K562 (cell line): ENCODE results near the gene LRMDA. TPM values are rescaled to one million over a fixed set of nuclear protein-coding genes. Genes with fewer than 3 reads are reported as not detected.

ENCODE experiments used
- ARID1B ChIP-seq: fragments of 450-650 bp; IDR thresholded peaks from 2 replicates; pipeline ENCODE4 v1.6.1; 2016; ENCODE audit warnings: antibody characterized with exemption, mild to moderate bottlenecking, inconsistent platforms
- ETV6 ChIP-seq, 3 experiments: fragments of 150-350 bp in 1 of 3; sonication (generic) in 1 of 3; formaldehyde crosslinking in 1 of 3; IDR thresholded peaks; 2 replicates each; pipeline versions ENCODE4 v1.6.1 to v1.8.0; 2014 to 2022; ENCODE audit warnings: borderline replicate concordance in 2 of 3, low read depth in 2 of 3, antibody characterized with exemption in 1 of 3, low read length in 1 of 3, mild to moderate bottlenecking in 1 of 3, missing genetic modification reagents in 1 of 3
- FOXA3 ChIP-seq, 2 experiments: fragments of 450-650 bp in 1 of 2; sonication (generic) in 1 of 2; formaldehyde crosslinking; IDR thresholded peaks in 1 of 2; conservative IDR thresholded peaks in 1 of 2; 2 replicates each; pipeline versions ENCODE4 v1.4.0 to v1.8.0; 2020 to 2022; ENCODE audit warnings: mild to moderate bottlenecking in 2 of 2, missing genetic modification reagents in 1 of 2
- NR1H2 ChIP-seq: sonication (generic); formaldehyde crosslinking; IDR thresholded peaks from 2 replicates; pipeline ENCODE4 v1.4.0; 2020; ENCODE audit warnings: mild to moderate bottlenecking, missing genetic modification reagents
- SOX6 ChIP-seq: fragments of 450-650 bp; IDR thresholded peaks from 2 replicates; pipeline ENCODE4 v1.6.1; 2014; ENCODE audit warnings: mild to moderate bottlenecking
- ZNF217 ChIP-seq: sonication (generic); formaldehyde crosslinking; IDR thresholded peaks from 2 replicates; pipeline ENCODE4 v1.8.0; 2022; ENCODE audit warnings: mild to moderate bottlenecking, missing genetic modification reagents
- polyA plus RNA-seq, 8 experiments: library from polyadenylated mRNA; depleted of rRNA in 4 of 8; stranded (reverse) in 5 of 8; unstranded in 3 of 8; fragments of >200 nt; fragmentation: Nextera tagmentation in 2 of 8; fragmentation: Illumina TruSeq in 1 of 8; extraction: Ambion mirVana in 2 of 8; extraction: Trizol in 1 of 8; gene quantifications; 2 replicates each; pipeline versions ENCODE4 v1.2.1 to v1.2.3, GENCODE V29; 2011 to 2014; ENCODE audit warnings: inconsistent platforms in 1 of 8, missing spikeins in 1 of 8
- total RNA-seq, 7 experiments: library from RNA; depleted of rRNA in 6 of 7; stranded (reverse); fragments of >200 nt in 6 of 7; fragmentation: Illumina TruSeq in 2 of 7; extraction: Trizol in 2 of 7; gene quantifications; 2 replicates each; pipeline versions ENCODE4 v1.2.1 to v1.2.3, GENCODE V29; 2011 to 2021; ENCODE audit warnings: low replicate concordance in 1 of 7
- TF ChIP-seq, protein P1 (sequence below): fragments of 200-800 bp; sonication (Bioruptor generic); IDR thresholded peaks from 2 replicates; pipeline ENCODE4 v1.6.1; 2017; ENCODE audit warnings: missing genetic modification characterization, missing compliant biosample characterization
- TF ChIP-seq, protein P2 (sequence below), 2 experiments: IDR thresholded peaks in 1 of 2; conservative IDR thresholded peaks in 1 of 2; 2 replicates each; pipeline ENCODE4 v1.6.1; 2016; ENCODE audit warnings: low read depth in 2 of 2, mild to moderate bottlenecking in 1 of 2, missing compliant biosample characterization in 1 of 2, missing genetic modification characterization in 1 of 2, moderate library complexity in 1 of 2
- TF ChIP-seq, protein P3 (sequence below): fragments of 250-450 bp; sonication (Bioruptor Pico); IDR thresholded peaks from 2 replicates; pipeline ENCODE4 v1.4.0; 2020
- TF ChIP-seq, protein P4 (sequence below): fragments of 450-650 bp; IDR thresholded peaks from 2 replicates; pipeline ENCODE4 v1.6.1; 2017; ENCODE audit warnings: mild to moderate bottlenecking, moderate library complexity
- TF ChIP-seq, protein P5 (sequence below): fragments of 450-650 bp; formaldehyde crosslinking; IDR thresholded peaks from 2 replicates; pipeline ENCODE4 v1.4.0; 2022; ENCODE audit warnings: missing genetic modification characterization

Gene LRMDA
- total and polyA plus RNA-seq, 9 of the 15 experiments (the other 6 are each of a cell fraction or from before 2014, with no cell fraction given) = 0.25 TPM; not detected in 8

DNA sequence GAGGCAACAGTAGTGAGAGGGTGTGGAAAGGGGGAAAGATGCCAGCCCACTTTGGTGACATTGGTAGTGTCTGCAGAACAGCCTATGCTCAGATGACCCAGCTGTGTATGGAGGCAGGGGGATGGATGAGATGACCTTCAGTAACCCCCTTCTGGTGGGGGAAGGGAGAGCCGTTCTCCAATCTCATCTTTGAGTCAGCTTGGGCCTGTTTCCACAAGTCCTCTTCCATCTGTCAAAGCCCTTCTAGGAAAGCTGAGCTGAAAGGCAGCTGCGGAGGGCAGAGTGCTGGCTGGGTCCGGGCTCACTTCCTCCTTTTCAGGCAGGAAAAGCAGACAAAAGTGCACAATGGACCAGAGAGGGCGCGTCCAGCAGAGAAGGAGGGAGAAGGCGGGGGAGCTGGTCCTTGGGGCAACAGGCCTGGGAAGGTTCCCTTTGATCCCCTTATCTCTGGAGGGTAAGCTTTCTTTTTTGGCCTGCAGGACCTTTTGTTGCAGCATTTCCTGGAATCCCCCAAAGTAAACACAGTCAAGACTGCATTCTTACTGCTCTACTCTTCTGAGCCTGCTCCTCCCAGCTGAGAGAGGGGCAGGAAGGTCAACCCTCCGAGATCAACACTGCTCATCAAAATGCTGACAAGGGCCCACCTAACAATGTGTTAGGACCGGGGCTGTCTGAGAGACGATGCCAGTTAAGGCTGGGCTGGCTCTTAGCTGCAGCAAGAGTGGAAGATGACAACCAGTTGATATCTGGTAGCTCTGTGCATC, 1.2 kb upstream of the LRMDA start (continued):
- TF ChIP-seq, protein P1, sequence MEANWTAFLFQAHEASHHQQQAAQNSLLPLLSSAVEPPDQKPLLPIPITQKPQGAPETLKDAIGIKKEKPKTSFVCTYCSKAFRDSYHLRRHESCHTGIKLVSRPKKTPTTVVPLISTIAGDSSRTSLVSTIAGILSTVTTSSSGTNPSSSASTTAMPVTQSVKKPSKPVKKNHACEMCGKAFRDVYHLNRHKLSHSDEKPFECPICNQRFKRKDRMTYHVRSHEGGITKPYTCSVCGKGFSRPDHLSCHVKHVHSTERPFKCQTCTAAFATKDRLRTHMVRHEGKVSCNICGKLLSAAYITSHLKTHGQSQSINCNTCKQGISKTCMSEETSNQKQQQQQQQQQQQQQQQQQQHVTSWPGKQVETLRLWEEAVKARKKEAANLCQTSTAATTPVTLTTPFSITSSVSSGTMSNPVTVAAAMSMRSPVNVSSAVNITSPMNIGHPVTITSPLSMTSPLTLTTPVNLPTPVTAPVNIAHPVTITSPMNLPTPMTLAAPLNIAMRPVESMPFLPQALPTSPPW = peak; percentile 78; the same call in 1 of the 2 replicates
- peak in 1 of 2 experiments; percentile 98; a peak in 2 of 4 replicates for TF ChIP-seq FOXA3 (CRISPR knock-in tag; conservative IDR thresholded peaks at IDR 0.05 in 1 of 2, IDR thresholded peaks at IDR 0.05 in 1 of 2)
- TF ChIP-seq, protein P2, sequence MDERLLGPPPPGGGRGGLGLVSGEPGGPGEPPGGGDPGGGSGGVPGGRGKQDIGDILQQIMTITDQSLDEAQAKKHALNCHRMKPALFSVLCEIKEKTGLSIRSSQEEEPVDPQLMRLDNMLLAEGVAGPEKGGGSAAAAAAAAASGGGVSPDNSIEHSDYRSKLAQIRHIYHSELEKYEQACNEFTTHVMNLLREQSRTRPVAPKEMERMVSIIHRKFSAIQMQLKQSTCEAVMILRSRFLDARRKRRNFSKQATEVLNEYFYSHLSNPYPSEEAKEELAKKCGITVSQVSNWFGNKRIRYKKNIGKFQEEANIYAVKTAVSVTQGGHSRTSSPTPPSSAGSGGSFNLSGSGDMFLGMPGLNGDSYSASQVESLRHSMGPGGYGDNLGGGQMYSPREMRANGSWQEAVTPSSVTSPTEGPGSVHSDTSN (CRISPR knock-in tag; IDR thresholded peaks at IDR 0.05; ENCODE audit: low read depth) = no peak
- TF ChIP-seq, protein P2 (tag; conservative IDR thresholded peaks at IDR 0.05; ENCODE audit: low read depth) = 0 out of 2 replicates have a peak, but pooled peaks have one; percentile 14
- TF ChIP-seq SOX6 = peak; percentile 95
- 0 out of 4 replicates have a peak, but pooled peaks of 1 of the 2 experiments have one; percentile 39 for TF ChIP-seq ETV6 (IDR thresholded peaks at IDR 0.05; ENCODE audit: borderline replicate concordance in 1 of 2, low read depth in 2 of 2, low read length in 1 of 2)
- no peak for TF ChIP-seq ETV6 (CRISPR knock-in tag; IDR thresholded peaks at IDR 0.05; ENCODE audit: borderline replicate concordance)
- TF ChIP-seq, protein P3, sequence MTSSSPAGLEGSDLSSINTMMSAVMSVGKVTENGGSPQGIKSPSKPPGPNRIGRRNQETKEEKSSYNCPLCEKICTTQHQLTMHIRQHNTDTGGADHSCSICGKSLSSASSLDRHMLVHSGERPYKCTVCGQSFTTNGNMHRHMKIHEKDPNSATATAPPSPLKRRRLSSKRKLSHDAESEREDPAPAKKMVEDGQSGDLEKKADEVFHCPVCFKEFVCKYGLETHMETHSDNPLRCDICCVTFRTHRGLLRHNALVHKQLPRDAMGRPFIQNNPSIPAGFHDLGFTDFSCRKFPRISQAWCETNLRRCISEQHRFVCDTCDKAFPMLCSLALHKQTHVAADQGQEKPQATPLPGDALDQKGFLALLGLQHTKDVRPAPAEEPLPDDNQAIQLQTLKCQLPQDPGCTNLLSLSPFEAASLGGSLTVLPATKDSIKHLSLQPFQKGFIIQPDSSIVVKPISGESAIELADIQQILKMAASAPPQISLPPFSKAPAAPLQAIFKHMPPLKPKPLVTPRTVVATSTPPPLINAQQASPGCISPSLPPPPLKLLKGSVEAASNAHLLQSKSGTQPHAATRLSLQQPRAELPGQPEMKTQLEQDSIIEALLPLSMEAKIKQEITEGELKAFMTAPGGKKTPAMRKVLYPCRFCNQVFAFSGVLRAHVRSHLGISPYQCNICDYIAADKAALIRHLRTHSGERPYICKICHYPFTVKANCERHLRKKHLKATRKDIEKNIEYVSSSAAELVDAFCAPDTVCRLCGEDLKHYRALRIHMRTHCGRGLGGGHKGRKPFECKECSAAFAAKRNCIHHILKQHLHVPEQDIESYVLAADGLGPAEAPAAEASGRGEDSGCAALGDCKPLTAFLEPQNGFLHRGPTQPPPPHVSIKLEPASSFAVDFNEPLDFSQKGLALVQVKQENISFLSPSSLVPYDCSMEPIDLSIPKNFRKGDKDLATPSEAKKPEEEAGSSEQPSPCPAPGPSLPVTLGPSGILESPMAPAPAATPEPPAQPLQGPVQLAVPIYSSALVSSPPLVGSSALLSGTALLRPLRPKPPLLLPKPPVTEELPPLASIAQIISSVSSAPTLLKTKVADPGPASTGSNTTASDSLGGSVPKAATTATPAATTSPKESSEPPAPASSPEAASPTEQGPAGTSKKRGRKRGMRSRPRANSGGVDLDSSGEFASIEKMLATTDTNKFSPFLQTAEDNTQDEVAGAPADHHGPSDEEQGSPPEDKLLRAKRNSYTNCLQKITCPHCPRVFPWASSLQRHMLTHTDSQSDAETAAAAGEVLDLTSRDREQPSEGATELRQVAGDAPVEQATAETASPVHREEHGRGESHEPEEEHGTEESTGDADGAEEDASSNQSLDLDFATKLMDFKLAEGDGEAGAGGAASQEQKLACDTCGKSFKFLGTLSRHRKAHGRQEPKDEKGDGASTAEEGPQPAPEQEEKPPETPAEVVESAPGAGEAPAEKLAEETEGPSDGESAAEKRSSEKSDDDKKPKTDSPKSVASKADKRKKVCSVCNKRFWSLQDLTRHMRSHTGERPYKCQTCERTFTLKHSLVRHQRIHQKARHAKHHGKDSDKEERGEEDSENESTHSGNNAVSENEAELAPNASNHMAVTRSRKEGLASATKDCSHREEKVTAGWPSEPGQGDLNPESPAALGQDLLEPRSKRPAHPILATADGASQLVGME = 0 out of 2 replicates have a peak, but pooled peaks have one; percentile 34
- TF ChIP-seq, protein P4, sequence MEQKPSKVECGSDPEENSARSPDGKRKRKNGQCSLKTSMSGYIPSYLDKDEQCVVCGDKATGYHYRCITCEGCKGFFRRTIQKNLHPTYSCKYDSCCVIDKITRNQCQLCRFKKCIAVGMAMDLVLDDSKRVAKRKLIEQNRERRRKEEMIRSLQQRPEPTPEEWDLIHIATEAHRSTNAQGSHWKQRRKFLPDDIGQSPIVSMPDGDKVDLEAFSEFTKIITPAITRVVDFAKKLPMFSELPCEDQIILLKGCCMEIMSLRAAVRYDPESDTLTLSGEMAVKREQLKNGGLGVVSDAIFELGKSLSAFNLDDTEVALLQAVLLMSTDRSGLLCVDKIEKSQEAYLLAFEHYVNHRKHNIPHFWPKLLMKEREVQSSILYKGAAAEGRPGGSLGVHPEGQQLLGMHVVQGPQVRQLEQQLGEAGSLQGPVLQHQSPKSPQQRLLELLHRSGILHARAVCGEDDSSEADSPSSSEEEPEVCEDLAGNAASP = no peak
- TF ChIP-seq, protein P5, sequence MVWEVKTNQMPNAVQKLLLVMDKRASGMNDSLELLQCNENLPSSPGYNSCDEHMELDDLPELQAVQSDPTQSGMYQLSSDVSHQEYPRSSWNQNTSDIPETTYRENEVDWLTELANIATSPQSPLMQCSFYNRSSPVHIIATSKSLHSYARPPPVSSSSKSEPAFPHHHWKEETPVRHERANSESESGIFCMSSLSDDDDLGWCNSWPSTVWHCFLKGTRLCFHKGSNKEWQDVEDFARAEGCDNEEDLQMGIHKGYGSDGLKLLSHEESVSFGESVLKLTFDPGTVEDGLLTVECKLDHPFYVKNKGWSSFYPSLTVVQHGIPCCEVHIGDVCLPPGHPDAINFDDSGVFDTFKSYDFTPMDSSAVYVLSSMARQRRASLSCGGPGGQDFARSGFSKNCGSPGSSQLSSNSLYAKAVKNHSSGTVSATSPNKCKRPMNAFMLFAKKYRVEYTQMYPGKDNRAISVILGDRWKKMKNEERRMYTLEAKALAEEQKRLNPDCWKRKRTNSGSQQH (CRISPR knock-in tag) = no peak
- TF ChIP-seq NR1H2 (CRISPR knock-in tag) = peak; percentile 97; the same call in 1 of the 2 replicates
- TF ChIP-seq ZNF217 (CRISPR knock-in tag) = no peak
- TF ChIP-seq ARID1B = peak; percentile 59
